K562 (cell line): ENCODE data around the gene ETS1. TPM values are rescaled to one million over a fixed set of nuclear protein-coding genes. Genes with fewer than 3 reads are reported as not detected.

Experiments used
- ATAC-seq: fragments of 200-7000 bp; cut with Tn5 transposase; 3 replicates; pipeline ENCODE4 v1.9.1; 2020; ENCODE audit warnings: moderate library complexity
- BruUV-seq: library from RNA; stranded (reverse); fragments of 400-500 nt; replicated peaks from 2 replicates; lab custom pipeline; 2021; lab: Mats Ljungman, UMichigan
- CTCF ChIA-PET: fragments of 300-600 bp; formaldehyde crosslinking; extraction: SDS; loops from one replicate; lab custom pipeline; 2021; ENCODE audit warnings: low intra/inter-chr PET ratio; lab: Yijun Ruan, JAX
- POLR2A ChIA-PET: fragments of 300-600, 350-650 bp; sonication (Branson Sonifier 250); formaldehyde crosslinking; extraction: SDS; loops from one replicate; lab custom pipeline; 2021; ENCODE audit warnings: antibody characterized with exemption, inconsistent platforms; lab: Yijun Ruan, JAX
- DNase-seq, 4 experiments: peaks; one replicate each; pipeline versions ENCODE4 v3.0.0 to v3.0.0-alpha.2; 2011 to 2018; ENCODE audit warnings: low spot score in 3 of 4, mixed read lengths in 3 of 4; ENCODE audit errors: extremely low read depth in 1 of 4
- FAIRE-seq: peaks from 2 replicates; lab custom pipeline; 2011; peaks lifted over from hg19 to GRCh38; lab: Jason Lieb, UNC
- H2AFZ ChIP-seq: 2 replicates; pipeline ENCODE4 v1.6.0; 2011; ENCODE audit warnings: low read depth, low read length, control low read depth, inconsistent platforms
- H3K27ac ChIP-seq: fragments of 200-600 bp; 3 replicates; pipeline ENCODE4 v1.8.0; 2011; ENCODE audit warnings: low read depth, mild to moderate bottlenecking, control low read depth, inconsistent platforms, low read length, moderate library complexity, mixed read lengths; ENCODE audit errors: extremely low read depth
- H3K27me3 ChIP-seq, 2 experiments: fragments of 300-600 bp in 1 of 2; 2 replicates in 1 of 2; 3 replicates in 1 of 2; pipeline versions ENCODE4 v1.6.0 to v1.8.0; 2011; ENCODE audit warnings: inconsistent platforms in 2 of 2, low read length in 2 of 2, mild to moderate bottlenecking in 1 of 2, mixed read lengths in 1 of 2, moderate library complexity in 1 of 2; ENCODE audit not compliant: control insufficient read depth in 2 of 2, insufficient read depth in 2 of 2
- H3K36me3 ChIP-seq: fragments of 300-600 bp; 3 replicates; pipeline ENCODE4 v1.8.0; 2011; ENCODE audit warnings: mild to moderate bottlenecking, low read length, inconsistent platforms; ENCODE audit not compliant: control insufficient read depth, insufficient read depth
- H3K4me1 ChIP-seq, 2 experiments: fragments of 200-600 bp in 1 of 2; replicated peaks in 1 of 2; 2 replicates in 1 of 2; 3 replicates in 1 of 2; pipeline versions ENCODE4 v1.5.1 to v1.8.0; 2011; ENCODE audit warnings: inconsistent platforms in 2 of 2, low read length in 2 of 2, mild to moderate bottlenecking in 1 of 2, mixed read lengths in 1 of 2, moderate library complexity in 1 of 2; ENCODE audit not compliant: control insufficient read depth in 2 of 2, insufficient read depth in 2 of 2
- H3K4me2 ChIP-seq: 2 replicates; pipeline ENCODE4 v1.6.1; 2011; ENCODE audit warnings: low read length, control low read depth, inconsistent platforms, mixed read lengths; ENCODE audit not compliant: insufficient read depth
- H3K4me3 ChIP-seq: fragments of 200-600 bp; sonication (generic), shearing (Covaris generic); 2 replicates; pipeline ENCODE4 v1.5.1; 2016; ENCODE audit warnings: control low read depth, inconsistent platforms
- H3K79me2 ChIP-seq: fragments of 200-600 bp; 3 replicates; pipeline ENCODE4 v1.8.0; 2011; ENCODE audit warnings: low read length, inconsistent platforms; ENCODE audit not compliant: control insufficient read depth, insufficient read depth
- H3K9ac ChIP-seq, 2 experiments: 2 replicates each; pipeline versions ENCODE4 v1.6.0 to v1.6.1; 2011; ENCODE audit warnings: low read depth in 2 of 2, low read length in 2 of 2, control low read depth in 1 of 2, inconsistent platforms in 1 of 2, mild to moderate bottlenecking in 1 of 2, mixed read lengths in 1 of 2; ENCODE audit not compliant: insufficient read depth in 1 of 2
- H3K9me1 ChIP-seq: one replicate; pipeline ENCODE4 v1.6.0; 2011; ENCODE audit warnings: inconsistent platforms, mild to moderate bottlenecking, low read length, moderate library complexity; ENCODE audit not compliant: control insufficient read depth, insufficient read depth
- H3K9me3 ChIP-seq: replicated peaks from 2 replicates; pipeline ENCODE4 v1.5.1; 2011; ENCODE audit warnings: low read depth, low read length, inconsistent platforms; ENCODE audit not compliant: control insufficient read depth, insufficient read depth
- H4K20me1 ChIP-seq: replicated peaks from 2 replicates; pipeline ENCODE4 v1.6.1; 2011; ENCODE audit warnings: low read length, inconsistent platforms, mixed read lengths; ENCODE audit not compliant: control insufficient read depth, insufficient read depth
- FIP1L1 ChIP-seq: fragments of 200-400 bp; formaldehyde crosslinking; IDR thresholded peaks from 2 replicates; pipeline ENCODE4 v1.6.1; 2018; ENCODE audit warnings: mild to moderate bottlenecking, low read depth, low read length; ENCODE audit not compliant: poor library complexity, severe bottlenecking
- MAFF ChIP-seq: IDR thresholded peaks from 2 replicates; pipeline ENCODE4 v1.6.1; 2012; ENCODE audit warnings: low read length, improper control_type of control experiment
- MCM7 ChIP-seq, 2 experiments: fragments of 450-650 bp; IDR thresholded peaks; 2 replicates each; pipeline ENCODE4 v1.6.1; 2016 to 2018
- NBN ChIP-seq: fragments of 450-650 bp; IDR thresholded peaks from 2 replicates; pipeline ENCODE4 v1.6.1; 2016; ENCODE audit warnings: low read depth, mild to moderate bottlenecking
- ZNF695 ChIP-seq: fragments of 450-650 bp; formaldehyde crosslinking; IDR thresholded peaks from 2 replicates; pipeline ENCODE4 v1.4.0; 2020; ENCODE audit warnings: mild to moderate bottlenecking, moderate library complexity
- WGBS: fragments of 100-300 bp; shearing (Covaris generic); methylation state at CpG from one replicate; pipeline ENCODE4 v1.1.6; 2016; ENCODE audit warnings: low coverage, mixed read lengths; ENCODE audit not compliant: insufficient coverage; ENCODE audit errors: missing lambda C conversion rate; 5-methylcytosine and 5-hydroxymethylcytosine counted together
- in situ Hi-C: fragments of 300-500 bp; cut with MboI; formaldehyde crosslinking; loops from 4 replicates; pipeline ENCODE4 v1.15.0; 2018; ENCODE audit warnings: inconsistent platforms, mixed read lengths
- intact Hi-C: fragments of 100-400 bp; cut with micrococcal nuclease; formaldehyde crosslinking; loops from 2 replicates; pipeline ENCODE4 v1.14.2; 2022
- polyA plus RNA-seq, 8 experiments: library from polyadenylated mRNA; depleted of rRNA in 4 of 8; stranded (reverse) in 5 of 8; unstranded in 3 of 8; fragments of >200 nt; fragmentation: Nextera tagmentation in 2 of 8; fragmentation: Illumina TruSeq in 1 of 8; extraction: Ambion mirVana in 2 of 8; extraction: Trizol in 1 of 8; gene quantifications; 2 replicates each; pipeline versions ENCODE4 v1.2.1 to v1.2.3, GENCODE V29; 2011 to 2014; ENCODE audit warnings: inconsistent platforms in 1 of 8, missing spikeins in 1 of 8
- total RNA-seq, 7 experiments: library from RNA; depleted of rRNA in 6 of 7; stranded (reverse); fragments of >200 nt in 6 of 7; fragmentation: Illumina TruSeq in 2 of 7; extraction: Trizol in 2 of 7; gene quantifications; 2 replicates each; pipeline versions ENCODE4 v1.2.1 to v1.2.3, GENCODE V29; 2011 to 2021; ENCODE audit warnings: low replicate concordance in 1 of 7
- TF ChIP-seq, protein P1 (sequence below): fragments of 450-650 bp; formaldehyde crosslinking; IDR thresholded peaks from 2 replicates; pipeline ENCODE4 v1.4.0; 2020; ENCODE audit warnings: mild to moderate bottlenecking, moderate library complexity

The ETS1 gene
- total and polyA plus RNA-seq, 9 of the 15 experiments (the other 6 are each of a cell fraction or from before 2014, with no cell fraction given), result 0.04 to 1.4 (median 0.23) TPM

- TF ChIP-seq, protein P1, sequence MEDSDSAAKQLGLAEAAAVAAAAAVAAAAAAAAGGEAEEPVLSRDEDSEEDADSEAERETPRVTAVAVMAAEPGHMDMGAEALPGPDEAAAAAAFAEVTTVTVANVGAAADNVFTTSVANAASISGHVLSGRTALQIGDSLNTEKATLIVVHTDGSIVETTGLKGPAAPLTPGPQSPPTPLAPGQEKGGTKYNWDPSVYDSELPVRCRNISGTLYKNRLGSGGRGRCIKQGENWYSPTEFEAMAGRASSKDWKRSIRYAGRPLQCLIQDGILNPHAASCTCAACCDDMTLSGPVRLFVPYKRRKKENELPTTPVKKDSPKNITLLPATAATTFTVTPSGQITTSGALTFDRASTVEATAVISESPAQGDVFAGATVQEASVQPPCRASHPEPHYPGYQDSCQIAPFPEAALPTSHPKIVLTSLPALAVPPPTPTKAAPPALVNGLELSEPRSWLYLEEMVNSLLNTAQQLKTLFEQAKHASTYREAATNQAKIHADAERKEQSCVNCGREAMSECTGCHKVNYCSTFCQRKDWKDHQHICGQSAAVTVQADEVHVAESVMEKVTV (CRISPR knock-in tag), result no peak
- TF ChIP-seq MCM7 (IDR thresholded peaks at IDR 0.05), result no peak
- no peak for TF ChIP-seq MAFF
- no peak for TF ChIP-seq NBN
Observed at GRCh38 chr11:128569291-128569690, 18.1 kb downstream of the ETS1 start (continued).

DNA sequence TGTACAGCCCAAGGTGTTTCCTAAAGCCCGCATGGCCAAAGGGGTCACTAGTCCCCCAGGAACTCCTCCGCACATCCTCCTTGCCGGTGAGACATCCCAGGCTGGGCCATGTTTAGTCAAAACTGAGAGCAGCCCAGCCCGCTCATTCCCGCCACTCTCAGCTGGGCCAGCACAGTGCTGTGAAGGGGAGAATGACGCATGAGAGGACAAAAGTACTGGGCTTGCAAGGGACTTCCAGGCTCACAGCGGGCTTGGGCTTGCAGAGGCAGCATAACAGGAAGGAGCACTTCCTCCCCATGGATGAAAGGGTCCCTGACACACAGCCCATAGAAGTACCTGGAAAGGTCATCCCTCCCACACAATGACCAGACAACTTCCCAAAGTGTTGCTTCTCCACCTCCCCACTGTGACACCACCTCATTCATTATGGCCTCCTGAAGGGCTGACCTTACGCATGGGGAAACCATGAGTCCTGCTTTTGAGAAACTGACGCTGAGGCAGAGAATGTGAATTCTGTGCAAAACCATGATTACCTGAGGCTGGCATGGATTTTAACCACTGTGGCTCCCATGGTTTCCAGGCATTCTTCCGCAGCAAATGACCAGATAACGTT is 19.1 kb downstream of the ETS1 start:
- TF ChIP-seq ZNF695 (CRISPR knock-in tag) (peak; percentile 28; the same call in 1 of the 2 replicates), FIP1L1 (no peak)
- no peak overlapping the region for H3K27ac ChIP-seq
- no peaks in the 10 kb centered on the region for H3K4me1 ChIP-seq
- H3K36me3 ChIP-seq, result no peaks in the 10 kb centered on the region
- no TSS peak for BruUV-seq
- no peaks in the 10 kb centered on the region; a peak in 1 of 5 replicates for H3K27me3 ChIP-seq
- DNase-seq (no peak), FAIRE-seq (no peak), ATAC-seq (no peak; the same call in 1 of the 3 replicates)
- no peak overlapping the region for H3K4me2 ChIP-seq
- 2% methylated on average over 8 of the region's 11 CpGs for WGBS
- H2AFZ ChIP-seq, result no peak overlapping the region
- H3K79me2 ChIP-seq, result no peaks in the 10 kb centered on the region
- H3K9ac ChIP-seq, result no peak overlapping the region
- in situ Hi-C loops, result no loop called here
- intact Hi-C loops, result no loop called here
- ChIA-PET POLR2A (interaction anchor here (0.7 kb wide), 1 partner anchor 28 kb away, joined by 3 read pairs; no protein-coding TSS in a partner anchor), CTCF (no interaction called here)
- H3K9me1 ChIP-seq, result no peaks in the 10 kb centered on the region
- H4K20me1 ChIP-seq, result no peaks in the 10 kb centered on the region; the same call in 1 of the 2 replicates
- no peak overlapping the region for H3K4me3 ChIP-seq
- H3K9me3 ChIP-seq, result no peaks in the 10 kb centered on the region
